HG03469 (cell line): ENCODE data around the gene NUTM2E.
"Not testable (repeated sequence)": the region's sequence is repeated elsewhere in the genome, so short reads cannot be mapped to it uniquely, and the experiment has no call there.

Experiments
- ATAC-seq: cut with Tn5 transposase; IDR thresholded peaks from one replicate; pipeline ENCODE4 v1.9.1; 2021; ENCODE audit warnings: mild to moderate bottlenecking, moderate library complexity, moderate number of reproducible peaks; ENCODE audit not compliant: unreplicated experiment

NUTM2E gene

GRCh38 chr10:79862803-79863202, 36.3 kb downstream of the NUTM2E start:
- not testable (repeated sequence) for ATAC-seq

GRCh38 chr10:79866903-79867551, 40.5 kb downstream of the NUTM2E start:
- not testable (repeated sequence) for ATAC-seq

- ATAC-seq = not testable (repeated sequence)
Observed at GRCh38 chr10:79868023-79868422, 41.5 kb downstream of the NUTM2E start.

- not testable (repeated sequence) for ATAC-seq
Observed at GRCh38 chr10:79869439-79870097, 43.0 kb downstream of the NUTM2E start.

- not testable (repeated sequence) for ATAC-seq
Observed at GRCh38 chr10:79871729-79872128, 45.2 kb downstream of the NUTM2E start.
